Measurements from ENCODE around the gene LRRC32.
A peak's percentile ranks its signal among the peaks of the same experiment; 100 is the strongest.

The LRRC32 gene

DNA sequence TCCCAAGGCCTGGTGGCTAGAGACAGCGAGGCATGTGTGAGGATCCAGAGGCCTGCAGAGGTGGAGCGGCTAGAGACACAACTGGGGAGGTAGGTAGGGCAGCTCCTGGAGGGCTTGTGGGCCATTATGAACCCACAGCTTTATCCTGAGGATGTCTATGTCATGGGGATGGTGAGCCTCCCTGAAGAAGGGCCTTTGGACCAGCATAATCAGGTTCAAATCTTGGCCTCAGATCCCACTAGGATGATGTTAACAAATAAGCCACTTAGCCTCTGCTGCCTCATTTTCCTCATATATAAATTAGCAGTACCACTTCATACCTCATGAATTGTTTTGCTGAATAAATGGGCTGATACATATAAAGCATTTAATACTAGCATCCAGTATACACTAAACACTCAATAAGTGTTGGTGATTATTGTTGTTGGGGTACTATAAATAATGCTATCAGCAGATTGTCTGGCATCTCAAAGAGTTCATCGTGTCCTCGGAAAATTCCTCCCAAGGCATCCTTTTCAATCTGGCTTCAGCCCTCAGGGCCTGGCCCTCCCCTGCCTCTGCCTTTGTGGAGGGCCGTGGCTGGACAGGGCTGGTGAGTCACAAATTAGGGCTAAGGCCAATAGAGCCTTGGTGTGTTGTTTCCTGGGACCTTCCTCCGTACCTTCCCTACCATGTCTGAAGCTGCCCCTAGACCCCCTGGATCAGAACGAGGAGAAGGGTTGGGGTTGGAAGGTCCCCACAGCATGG lies 30.9 kb upstream of the LRRC32 start:
- H3K4me3 ChIP-seq (ENCODE audit: low read length) = no peak overlapping the region
- DNase-seq (ENCODE audit: low read depth, low spot score) = no peak

DNA sequence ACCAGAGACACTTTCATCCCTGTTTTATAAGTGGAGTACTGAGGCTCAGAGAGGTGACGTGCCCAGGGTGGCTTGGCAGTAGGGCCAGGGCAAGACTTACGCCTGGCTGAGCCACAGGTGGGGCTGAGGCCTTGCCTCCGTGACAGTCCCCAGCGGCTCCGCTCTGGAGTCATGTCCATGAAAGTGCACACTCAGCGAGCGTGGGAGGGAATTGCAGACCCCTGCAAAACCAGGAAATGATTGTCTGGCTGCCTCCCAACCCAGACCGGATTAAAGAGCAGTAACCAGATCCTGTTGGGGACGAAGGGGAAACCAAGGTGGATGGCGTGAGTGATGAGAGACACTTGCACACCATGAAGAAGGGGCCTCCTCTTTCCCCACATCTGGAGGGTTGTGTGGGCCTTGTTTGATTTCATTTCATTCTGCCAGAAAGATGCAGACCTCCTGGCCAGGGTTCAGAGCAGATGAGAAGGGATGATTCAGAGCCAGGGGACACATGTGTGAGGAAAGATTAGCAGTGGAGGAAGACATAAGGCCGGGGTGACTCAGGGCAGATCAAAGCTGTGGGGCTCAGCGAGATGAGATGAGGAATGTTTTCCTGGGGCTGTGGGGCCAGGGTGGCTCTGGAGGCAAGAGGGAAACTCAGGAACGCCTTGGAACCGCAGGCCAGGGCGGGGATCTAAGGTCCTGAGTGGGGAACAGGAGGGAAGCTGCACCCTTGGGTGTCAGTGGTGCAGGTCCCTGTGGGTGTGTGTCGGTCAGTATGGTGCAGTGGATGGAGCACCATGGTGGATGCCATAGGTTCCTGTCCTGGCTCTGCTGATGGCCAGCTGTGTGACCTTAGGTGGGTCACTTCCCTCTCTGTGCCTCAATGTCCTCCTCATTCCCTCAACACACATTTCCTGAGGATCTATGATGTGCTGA lies 29.9 kb upstream of the LRRC32 start:
- no peak overlapping the region for H3K4me3 ChIP-seq (ENCODE audit: low read length)
- no peak for DNase-seq (ENCODE audit: low read depth, low spot score)

GRCh38 chr11:76699451-76700091 lies 29.0 kb upstream of the LRRC32 start:
- DNase-seq (ENCODE audit: low read depth, low spot score) = no peak
- no peak overlapping the region for H3K4me3 ChIP-seq (ENCODE audit: low read length)

DNA sequence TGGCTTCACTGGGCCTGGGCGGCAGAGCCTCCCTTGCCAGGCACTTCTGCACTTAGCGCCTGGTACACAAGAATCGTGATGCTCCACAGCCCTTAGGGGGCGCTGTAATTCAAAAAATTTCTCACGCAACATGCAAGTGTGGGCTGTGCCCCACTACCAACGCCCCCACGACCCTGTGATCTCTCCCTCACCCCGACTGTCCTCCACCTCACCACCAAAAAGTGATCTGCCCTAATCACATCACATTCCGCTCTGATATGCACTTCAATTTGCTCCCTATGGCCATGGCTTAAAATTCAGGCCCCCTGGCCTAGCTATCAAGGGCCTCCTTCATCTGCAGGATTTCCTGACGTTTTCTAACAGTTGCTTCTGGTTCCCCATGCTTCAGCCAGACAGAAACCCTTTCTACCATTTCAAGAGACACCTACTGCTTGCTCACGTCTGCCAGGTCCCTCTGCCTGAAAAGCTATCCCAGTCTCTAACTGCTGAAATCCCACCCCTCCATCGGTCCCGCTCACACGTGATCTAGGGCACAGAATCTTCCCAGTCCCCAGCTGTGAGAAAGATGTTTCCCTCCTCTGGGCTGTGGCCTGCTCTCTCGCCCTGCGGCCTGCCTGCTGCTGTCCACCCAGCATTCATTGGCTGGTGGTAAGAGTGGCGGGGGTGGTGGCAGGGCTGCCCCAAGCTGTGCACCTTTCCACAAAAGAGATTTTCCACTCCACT lies 27.9 kb upstream of the LRRC32 start:
- peak; percentile 36 for DNase-seq (ENCODE audit: low read depth, low spot score)
- H3K4me3 ChIP-seq (ENCODE audit: low read length) = no peak overlapping the region

DNA sequence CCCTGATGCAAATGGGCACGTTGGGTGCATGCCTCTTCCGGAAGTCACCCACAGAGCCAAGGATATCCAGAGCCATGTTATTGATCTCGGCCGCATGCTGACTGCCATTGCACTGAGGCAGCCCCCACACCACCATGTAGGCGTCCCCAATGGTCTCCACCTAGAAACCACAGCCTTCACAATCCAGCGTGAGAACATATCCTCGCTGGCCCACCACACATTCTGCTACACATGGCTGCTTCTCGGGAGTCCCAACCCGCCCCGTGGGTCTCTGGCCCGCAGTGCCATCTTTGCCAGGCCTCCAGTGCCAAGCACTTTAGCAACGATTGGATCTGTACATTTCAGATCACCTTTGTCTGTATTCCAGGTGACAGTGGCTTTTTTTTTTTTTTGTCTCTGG lies 26.2 kb upstream of the LRRC32 start:
- H3K4me3 ChIP-seq (ENCODE audit: low read length) = no peak overlapping the region
- DNase-seq (ENCODE audit: low read depth, low spot score) = no peak

DNA sequence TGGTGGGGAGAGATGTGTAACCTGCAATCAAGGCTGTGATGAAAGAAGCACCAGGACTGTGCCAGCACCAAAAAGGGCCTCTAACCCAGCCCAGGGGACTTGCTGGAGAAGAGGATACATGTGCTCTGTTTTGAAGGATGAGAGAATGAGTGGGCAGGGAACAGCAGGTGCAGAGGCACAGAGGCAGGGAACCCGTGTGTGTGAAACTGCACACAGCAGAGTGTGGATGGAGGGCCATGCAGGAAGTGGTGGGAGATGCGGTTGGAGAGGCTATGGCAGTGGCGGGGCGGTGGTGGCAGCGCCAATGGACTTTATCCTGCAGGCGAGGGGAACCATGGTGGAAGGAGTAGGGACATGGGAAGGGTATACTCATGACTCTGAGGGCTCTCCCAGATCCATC lies 25.2 kb upstream of the LRRC32 start:
- DNase-seq (ENCODE audit: low read depth, low spot score) = no peak

GRCh38 chr11:76695133-76695532 lies 24.6 kb upstream of the LRRC32 start:
- H3K4me3 ChIP-seq (ENCODE audit: low read length) = no peak overlapping the region
- no peak for DNase-seq (ENCODE audit: low read depth, low spot score)

More for the DNA sequence above, 25.2 kb upstream of the LRRC32 start:
- H3K4me3 ChIP-seq (ENCODE audit: low read length) = no peak overlapping the region

DNA sequence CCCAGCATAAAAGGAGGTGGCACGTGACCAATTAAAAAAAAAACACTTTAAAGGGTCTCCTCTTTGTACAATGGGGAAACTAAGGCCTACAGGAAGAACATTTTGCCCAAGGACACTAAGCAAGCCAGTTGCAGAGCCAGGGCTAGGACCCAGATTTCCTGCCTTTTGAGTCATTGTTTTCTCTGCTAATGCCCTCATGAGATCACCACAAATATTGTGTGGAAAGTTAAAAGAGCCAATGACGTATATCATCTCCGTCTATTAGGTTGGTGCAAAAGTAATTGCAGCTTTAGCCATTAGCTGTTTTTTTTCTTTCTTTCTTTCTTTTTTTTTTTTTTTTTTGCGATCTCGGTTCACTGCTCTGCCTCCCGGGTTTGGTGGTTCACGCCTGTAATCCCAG lies 24.1 kb upstream of the LRRC32 start:
- no peak overlapping the region for H3K4me3 ChIP-seq (ENCODE audit: low read length)
- no peak for DNase-seq (ENCODE audit: low read depth, low spot score)

DNA sequence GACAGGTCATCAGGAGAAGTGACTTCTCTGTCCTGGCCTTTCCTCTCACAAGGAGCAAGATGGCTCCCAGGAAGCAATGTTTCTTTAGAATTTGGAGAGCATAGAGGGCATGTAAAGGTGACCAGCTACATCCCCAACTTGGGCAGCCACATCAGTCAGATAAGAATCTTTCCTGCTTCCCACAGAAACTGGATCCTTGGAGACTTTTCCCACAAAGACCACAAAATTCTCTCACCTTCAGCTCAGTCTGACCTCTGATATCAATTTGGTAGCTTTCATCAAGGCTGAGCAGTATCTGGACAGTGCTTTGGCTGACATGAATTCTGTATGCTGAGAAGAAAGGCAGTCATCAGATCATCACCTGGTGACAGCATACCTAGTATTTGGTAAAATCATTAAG lies 23.3 kb upstream of the LRRC32 start:
- H3K4me3 ChIP-seq (ENCODE audit: low read length) = no peak overlapping the region
- no peak for DNase-seq (ENCODE audit: low read depth, low spot score)

- DNase-seq (ENCODE audit: low read depth, low spot score) = no peak
- no peak overlapping the region for H3K4me3 ChIP-seq (ENCODE audit: low read length)
These were observed 22.4 kb upstream of the LRRC32 start for GRCh38 chr11:76692956-76693355.

GRCh38 chr11:76691655-76692054 lies 21.1 kb upstream of the LRRC32 start:
- no peak for DNase-seq (ENCODE audit: low read depth, low spot score)
- H3K4me3 ChIP-seq (ENCODE audit: low read length) = no peak overlapping the region

- no peak for DNase-seq (ENCODE audit: low read depth, low spot score)
- H3K4me3 ChIP-seq (ENCODE audit: low read length) = no peak overlapping the region
These were observed 20.2 kb upstream of the LRRC32 start for GRCh38 chr11:76690736-76691135.

DNA sequence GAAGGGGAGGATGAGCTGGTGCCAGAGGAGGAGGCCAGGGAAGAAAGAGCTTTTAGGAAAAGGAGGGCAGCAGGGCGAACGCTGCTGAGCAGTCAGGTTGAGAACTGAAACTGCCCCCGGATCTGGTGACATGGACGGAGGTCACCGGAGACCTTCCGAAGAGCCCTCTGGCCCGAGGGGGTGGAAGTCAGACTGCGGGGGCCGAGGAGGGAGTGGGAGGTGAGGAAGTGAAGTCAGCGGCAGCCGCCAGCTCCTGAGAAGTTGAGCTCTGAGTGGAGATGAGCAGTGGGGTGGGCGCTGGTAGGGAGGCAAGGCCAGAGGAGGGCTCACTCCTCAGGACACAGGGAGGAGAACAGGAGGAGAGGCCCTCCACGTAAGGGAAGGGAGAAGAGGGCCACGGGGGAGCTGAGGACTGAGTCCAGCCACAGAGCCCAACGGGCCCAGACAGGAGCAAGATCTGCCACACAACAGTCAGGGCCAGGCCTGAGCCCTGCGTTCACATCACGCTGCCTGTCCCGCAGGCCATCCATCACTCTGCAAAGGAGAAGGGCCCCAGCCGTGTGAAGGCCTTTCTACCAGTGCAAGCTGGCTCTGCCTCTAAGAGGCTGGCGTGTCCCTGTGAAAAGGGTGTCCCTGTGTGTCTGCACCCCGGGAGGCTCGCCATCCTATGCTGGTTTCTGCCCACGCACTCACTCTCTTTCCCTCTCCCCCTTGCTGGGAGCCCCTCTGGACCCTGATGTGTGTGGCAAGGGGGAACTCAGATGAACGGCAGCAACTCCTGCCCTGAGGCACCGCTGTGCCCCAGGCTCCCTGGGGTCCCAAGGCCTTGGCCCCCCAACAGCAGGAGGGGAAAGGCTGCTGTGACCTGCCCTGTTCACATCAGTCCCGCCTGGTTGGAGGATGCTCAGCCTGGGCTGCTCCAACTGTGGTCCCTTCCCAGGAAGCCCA lies 19.0 kb upstream of the LRRC32 start:
- H3K4me3 ChIP-seq (ENCODE audit: low read length) = no peak overlapping the region
- no peak for DNase-seq (ENCODE audit: low read depth, low spot score)

DNA sequence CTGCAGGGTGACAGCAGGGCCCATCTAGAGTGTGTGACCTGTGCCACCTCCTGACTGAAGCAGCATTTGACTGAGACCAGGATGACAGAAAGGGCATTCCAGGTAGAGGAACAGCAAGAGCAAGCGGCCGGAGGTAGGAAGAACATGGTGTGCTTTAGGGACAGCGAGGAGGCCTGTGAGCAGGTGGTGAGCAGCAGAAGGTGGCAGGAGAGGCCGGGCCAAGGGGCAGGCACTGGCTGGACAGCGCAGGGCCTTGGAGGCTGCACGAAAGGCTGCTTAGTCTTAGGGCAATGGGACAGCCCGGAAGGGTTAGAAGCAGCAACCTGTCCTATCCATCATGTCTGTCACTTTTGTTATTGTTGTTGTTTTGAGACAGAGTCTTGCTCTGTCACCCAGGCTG lies 17.6 kb upstream of the LRRC32 start:
- no peak for DNase-seq (ENCODE audit: low read depth, low spot score)
- no peak overlapping the region for H3K4me3 ChIP-seq (ENCODE audit: low read length)

- no peak for DNase-seq (ENCODE audit: low read depth, low spot score)
- no peak overlapping the region for H3K4me3 ChIP-seq (ENCODE audit: low read length)
These were observed 15.9 kb upstream of the LRRC32 start for GRCh38 chr11:76686261-76687079.

DNA sequence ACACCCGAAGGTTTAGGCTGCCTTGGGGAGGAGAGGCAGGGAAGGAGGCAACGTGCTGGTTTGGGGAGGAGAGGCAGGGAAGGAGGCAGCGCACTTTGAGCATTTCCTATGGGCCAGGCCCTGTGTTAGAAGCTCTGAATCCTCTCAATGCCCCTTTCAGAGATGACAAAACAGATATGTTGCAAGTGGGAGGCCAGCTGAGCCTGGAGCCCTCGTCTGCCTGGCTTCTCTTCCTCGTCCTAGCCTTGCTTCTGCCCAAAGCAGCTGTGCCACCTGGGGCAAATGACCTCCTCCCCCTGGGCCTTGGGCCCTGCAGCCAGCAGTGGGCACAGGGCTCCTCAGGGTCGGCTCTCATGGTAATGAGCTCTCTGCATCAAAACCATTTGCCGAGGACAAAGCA lies 15.3 kb upstream of the LRRC32 start:
- H3K4me3 ChIP-seq (ENCODE audit: low read length) = no peak overlapping the region
- DNase-seq (ENCODE audit: low read depth, low spot score) = no peak

GRCh38 chr11:76685237-76685636 lies 14.7 kb upstream of the LRRC32 start:
- DNase-seq (ENCODE audit: low read depth, low spot score) = no peak
- H3K4me3 ChIP-seq (ENCODE audit: low read length) = no peak overlapping the region

- no peak overlapping the region for H3K4me3 ChIP-seq (ENCODE audit: low read length)
- no peak for DNase-seq (ENCODE audit: low read depth, low spot score)
These were observed 14.0 kb upstream of the LRRC32 start for GRCh38 chr11:76684516-76684915.
